ENCODE measurements around the gene PTPRN. TPM values are rescaled to one million over a fixed set of nuclear protein-coding genes. Genes with fewer than 3 reads are reported as not detected.
"Not testable (repeated sequence)": the region's sequence is repeated elsewhere in the genome, so short reads cannot be mapped to it uniquely, and the experiment has no call there.

PTPRN gene
- total RNA-seq, 2 donors from 2014 or later, result 2.6 TPM; not detected in 1

GRCh38 chr2:219331560-219332213 is 22.5 kb upstream of the PTPRN start:
- no peak overlapping the region for H3K4me3 Mint-ChIP-seq
- no peaks in the 10 kb centered on the region for H3K4me1 Mint-ChIP-seq
- H3K9me3 ChIP-seq (ENCODE audit: control insufficient read depth, low read length, poor library complexity, severe bottlenecking), result peaks cover 9% of the 10 kb centered on the region
- ATAC-seq (no peak), DNase-seq (peak in 1 of 3 donors; percentile 17)
- no peaks in the 10 kb centered on the region for H3K36me3 Mint-ChIP-seq (ENCODE audit: low read depth)
- H3K27me3 Mint-ChIP-seq, result peaks cover 67% of the 10 kb centered on the region
- no peak overlapping the region for H3K27ac Mint-ChIP-seq

- ATAC-seq (no peak), DNase-seq (no peak)
- Mint-ChIP-seq H3K36me3 (ENCODE audit: low read depth) (peaks cover 5% of the 10 kb centered on the region), H3K27ac (no peak overlapping the region), H3K27me3 (peaks cover 78% of the 10 kb centered on the region), H3K4me3 (no peak overlapping the region), H3K4me1 (no peaks in the 10 kb centered on the region)
- H3K9me3 ChIP-seq (ENCODE audit: control insufficient read depth, low read length, poor library complexity, severe bottlenecking), result peaks cover 4% of the 10 kb centered on the region
Observed at GRCh38 chr2:219327719-219328118, 18.5 kb upstream of the PTPRN start.

GRCh38 chr2:219325657-219326315 is 16.6 kb upstream of the PTPRN start:
- no peak for ATAC-seq
- Mint-ChIP-seq H3K27me3 (peaks cover 72% of the 10 kb centered on the region), H3K27ac (no peak overlapping the region), H3K4me3 (no peak overlapping the region), H3K4me1 (peaks cover 7% of the 10 kb centered on the region), H3K36me3 (ENCODE audit: low read depth) (peaks cover 5% of the 10 kb centered on the region)
- DNase-seq, result no peak
- no peaks in the 10 kb centered on the region for H3K9me3 ChIP-seq (ENCODE audit: control insufficient read depth, low read length, poor library complexity, severe bottlenecking)

GRCh38 chr2:219325136-219325535 is 15.9 kb upstream of the PTPRN start:
- ATAC-seq, result no peak
- H3K27ac Mint-ChIP-seq, result no peak overlapping the region
- no peaks in the 10 kb centered on the region for H3K9me3 ChIP-seq (ENCODE audit: control insufficient read depth, low read length, poor library complexity, severe bottlenecking)
- peaks cover 65% of the 10 kb centered on the region for H3K27me3 Mint-ChIP-seq
- no peak overlapping the region for H3K4me3 Mint-ChIP-seq
- peaks cover 5% of the 10 kb centered on the region for H3K36me3 Mint-ChIP-seq (ENCODE audit: low read depth)
- peaks cover 8% of the 10 kb centered on the region for H3K4me1 Mint-ChIP-seq
- DNase-seq, result no peak

- H3K27ac Mint-ChIP-seq, result no peak overlapping the region
- no peaks in the 10 kb centered on the region for H3K9me3 ChIP-seq (ENCODE audit: control insufficient read depth, low read length, poor library complexity, severe bottlenecking)
- peaks cover 5% of the 10 kb centered on the region for H3K36me3 Mint-ChIP-seq (ENCODE audit: low read depth)
- peaks cover 8% of the 10 kb centered on the region for H3K4me1 Mint-ChIP-seq
- H3K4me3 Mint-ChIP-seq, result no peak overlapping the region
- DNase-seq (no peak), ATAC-seq (no peak)
- H3K27me3 Mint-ChIP-seq, result peaks cover 49% of the 10 kb centered on the region
Observed at GRCh38 chr2:219323434-219323833, 14.2 kb upstream of the PTPRN start.

GRCh38 chr2:219314804-219315468 is 5.7 kb upstream of the PTPRN start:
- Mint-ChIP-seq H3K4me3 (no peak overlapping the region), H3K36me3 (ENCODE audit: low read depth) (no peaks in the 10 kb centered on the region), H3K4me1 (no peaks in the 10 kb centered on the region), H3K27me3 (peaks cover 21% of the 10 kb centered on the region), H3K27ac (no peak overlapping the region)
- H3K9me3 ChIP-seq (ENCODE audit: control insufficient read depth, low read length, poor library complexity, severe bottlenecking), result no peaks in the 10 kb centered on the region
- DNase-seq, result no peak
- no peak for ATAC-seq

GRCh38 chr2:219312683-219313263 is 3.6 kb upstream of the PTPRN start:
- not testable (repeated sequence) for H3K36me3 Mint-ChIP-seq (ENCODE audit: low read depth); H3K4me1 Mint-ChIP-seq; H3K27ac Mint-ChIP-seq; H3K4me3 Mint-ChIP-seq; ATAC-seq; H3K9me3 ChIP-seq (ENCODE audit: control insufficient read depth, low read length, poor library complexity, severe bottlenecking); DNase-seq
- peaks cover 29% of the 10 kb centered on the region for H3K27me3 Mint-ChIP-seq

GRCh38 chr2:219308142-219309101 is 779 bp downstream of the PTPRN start:
- ATAC-seq (peak; percentile 84), DNase-seq (peak; percentile 47 to 70 (median 52))
- Mint-ChIP-seq H3K27ac (no peak overlapping the region), H3K4me3 (no peak overlapping the region), H3K4me1 (no peaks in the 10 kb centered on the region), H3K27me3 (peaks cover 57% of the 10 kb centered on the region), H3K36me3 (ENCODE audit: low read depth) (peaks cover 2% of the 10 kb centered on the region)
- peaks cover 2% of the 10 kb centered on the region for H3K9me3 ChIP-seq (ENCODE audit: control insufficient read depth, low read length, poor library complexity, severe bottlenecking)

GRCh38 chr2:219306047-219306446 is 3.2 kb downstream of the PTPRN start:
- Mint-ChIP-seq H3K36me3 (ENCODE audit: low read depth) (peaks cover 2% of the 10 kb centered on the region), H3K4me1 (peaks cover 5% of the 10 kb centered on the region), H3K4me3 (no peak overlapping the region), H3K27ac (no peak overlapping the region), H3K27me3 (peaks cover 76% of the 10 kb centered on the region)
- ATAC-seq, result no peak
- H3K9me3 ChIP-seq (ENCODE audit: control insufficient read depth, low read length, poor library complexity, severe bottlenecking), result peaks cover 2% of the 10 kb centered on the region
- no peak for DNase-seq

GRCh38 chr2:219304223-219304622 is 5.0 kb downstream of the PTPRN start:
- no peak for DNase-seq
- Mint-ChIP-seq H3K36me3 (ENCODE audit: low read depth) (peaks cover 2% of the 10 kb centered on the region), H3K27me3 (peaks cover 75% of the 10 kb centered on the region), H3K4me1 (peaks cover 5% of the 10 kb centered on the region), H3K4me3 (no peak overlapping the region), H3K27ac (no peak overlapping the region)
- no peaks in the 10 kb centered on the region for H3K9me3 ChIP-seq (ENCODE audit: control insufficient read depth, low read length, poor library complexity, severe bottlenecking)
- no peak for ATAC-seq

GRCh38 chr2:219302412-219302968 is 6.7 kb downstream of the PTPRN start:
- ATAC-seq, result no peak
- no peak overlapping the region for H3K27ac Mint-ChIP-seq
- no peak for DNase-seq
- peaks cover 70% of the 10 kb centered on the region for H3K27me3 Mint-ChIP-seq
- no peaks in the 10 kb centered on the region for H3K9me3 ChIP-seq (ENCODE audit: control insufficient read depth, low read length, poor library complexity, severe bottlenecking)
- H3K4me1 Mint-ChIP-seq, result peaks cover 8% of the 10 kb centered on the region
- H3K4me3 Mint-ChIP-seq, result no peak overlapping the region
- peaks cover 2% of the 10 kb centered on the region for H3K36me3 Mint-ChIP-seq (ENCODE audit: low read depth)

- no peak for ATAC-seq
- Mint-ChIP-seq H3K27me3 (peaks cover 53% of the 10 kb centered on the region), H3K4me3 (no peak overlapping the region), H3K4me1 (peaks cover 12% of the 10 kb centered on the region), H3K36me3 (ENCODE audit: low read depth) (peaks cover 1% of the 10 kb centered on the region), H3K27ac (no peak overlapping the region)
- H3K9me3 ChIP-seq (ENCODE audit: control insufficient read depth, low read length, poor library complexity, severe bottlenecking), result no peaks in the 10 kb centered on the region
- DNase-seq, result no peak
Observed at GRCh38 chr2:219300022-219300421, 9.2 kb downstream of the PTPRN start.

Data from T-helper 17 cell (primary cell).